DLD1 (cell line): ENCODE data around the gene E2F8.

Experiments
- in situ Hi-C: cut with HindIII; loops from 2 replicates; pipeline ENCODE4 v1.10.0; 2017; ENCODE audit warnings: low sequenced_read_pairs

Gene E2F8

GRCh38 chr11:19187114-19187832, 53.5 kb downstream of the E2F8 start:
- in situ Hi-C loops = no loop called here

GRCh38 chr11:19185516-19186052, 55.2 kb downstream of the E2F8 start:
- in situ Hi-C loops = no loop called here

- in situ Hi-C loops = no loop called here
Measured at GRCh38 chr11:19185036-19185435, 55.7 kb downstream of the E2F8 start.

GRCh38 chr11:19183646-19184045, 57.1 kb downstream of the E2F8 start:
- in situ Hi-C loops = no loop called here

GRCh38 chr11:19181531-19182261, 59.0 kb downstream of the E2F8 start:
- in situ Hi-C loops = no loop called here

GRCh38 chr11:19176629-19177186, 64.0 kb downstream of the E2F8 start:
- in situ Hi-C loops = no loop called here
